ENCODE results near the gene POMZP3.
"Not testable (repeated sequence)": the region's sequence is repeated elsewhere in the genome, so short reads cannot be mapped to it uniquely, and the experiment has no call there.

DNA sequence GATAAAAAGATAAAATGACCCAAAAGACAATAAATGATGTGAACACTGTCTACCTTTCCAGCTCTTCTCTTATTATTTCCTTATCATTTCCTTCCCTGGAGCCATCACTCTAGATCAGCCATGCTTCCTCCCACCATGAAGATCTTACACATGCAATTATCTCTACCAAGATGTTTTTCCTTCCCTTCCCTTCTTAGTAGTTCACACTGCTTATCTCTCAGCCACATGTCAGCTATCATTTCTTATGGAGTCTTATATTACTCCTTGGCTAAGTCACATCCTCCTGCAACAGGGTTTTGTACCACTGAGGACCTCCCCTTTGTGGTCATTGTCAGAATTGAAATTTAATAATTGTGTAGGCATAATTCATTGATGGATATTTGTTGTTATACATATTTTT lies 32.1 kb upstream of the POMZP3 start:
- TF ChIP-seq YY1 (IDR thresholded peaks at IDR 0.05; ENCODE audit: insufficient read depth, insufficient read length); ZNF274 (IDR thresholded peaks at IDR 0.05; ENCODE audit: low read depth, low read length): not testable (repeated sequence)

Data from NT2/D1 (cell line).